ENCODE measurements around the gene CC2D2B.
"Not testable (repeated sequence)": the region's sequence is repeated elsewhere in the genome, so short reads cannot be mapped to it uniquely, and the experiment has no call there.

The CC2D2B gene, protein sequence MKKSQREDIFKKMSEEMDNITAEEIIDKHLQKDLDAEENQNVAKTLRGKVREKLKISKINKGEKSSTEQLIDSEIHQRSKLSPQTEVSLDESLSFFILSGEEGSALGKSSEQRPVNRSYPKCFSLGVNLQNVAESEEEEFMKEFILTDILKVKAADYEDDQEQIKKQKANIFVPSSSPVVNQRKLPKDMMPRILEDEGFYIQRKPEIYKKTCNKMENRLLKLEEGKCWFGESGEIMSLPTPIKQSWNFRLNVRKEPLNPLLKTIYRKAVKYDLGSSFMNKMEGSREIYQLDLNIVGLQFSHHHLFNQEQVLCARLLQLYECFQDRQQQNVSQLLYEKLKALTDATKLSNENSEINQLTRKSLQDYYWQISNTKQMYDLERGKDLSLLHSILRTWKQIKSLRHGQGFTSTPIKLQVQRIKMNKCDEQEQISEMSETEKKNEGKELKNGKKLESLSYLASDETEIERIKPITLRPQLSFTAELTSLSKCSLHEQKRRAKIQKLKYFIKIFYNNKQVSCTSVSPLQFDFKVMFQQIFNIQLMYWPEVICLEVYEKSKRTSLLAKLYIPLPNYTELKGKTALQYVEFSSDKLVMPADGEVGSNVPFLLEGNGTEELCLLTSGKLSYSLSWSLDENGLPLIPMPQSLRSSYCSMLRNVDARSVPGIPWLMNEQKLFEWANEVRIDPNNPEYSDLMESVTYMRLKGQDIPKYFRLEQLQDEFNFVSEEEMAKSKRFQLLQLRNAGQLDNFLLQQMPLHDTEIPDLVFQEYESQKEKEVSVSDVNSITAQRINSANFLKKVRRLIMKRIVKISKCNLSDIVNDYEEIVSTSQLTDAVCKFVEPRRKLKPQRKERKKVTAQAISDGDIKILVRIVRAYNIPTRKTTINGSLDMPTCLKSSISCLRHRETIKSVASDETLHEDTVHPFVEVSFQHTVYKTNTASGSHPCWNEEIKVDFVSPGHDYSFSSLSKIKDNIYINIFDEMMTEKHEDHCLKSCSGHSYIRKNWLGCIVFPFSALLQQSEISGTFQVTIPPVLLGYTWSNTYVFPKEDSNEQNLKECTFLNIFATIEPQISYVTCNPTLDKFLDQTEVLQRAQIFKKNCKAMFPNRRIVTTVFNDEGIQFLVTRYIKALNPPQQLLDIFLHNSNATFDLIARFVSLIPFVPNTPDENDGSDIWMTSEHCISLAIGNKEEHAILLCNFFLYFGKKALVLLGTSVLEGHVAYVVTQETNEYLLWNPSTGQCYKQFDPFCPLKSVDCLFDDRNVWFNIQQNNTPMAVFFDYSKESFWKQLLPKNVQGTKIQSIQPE (N-terminal part only)

DNA sequence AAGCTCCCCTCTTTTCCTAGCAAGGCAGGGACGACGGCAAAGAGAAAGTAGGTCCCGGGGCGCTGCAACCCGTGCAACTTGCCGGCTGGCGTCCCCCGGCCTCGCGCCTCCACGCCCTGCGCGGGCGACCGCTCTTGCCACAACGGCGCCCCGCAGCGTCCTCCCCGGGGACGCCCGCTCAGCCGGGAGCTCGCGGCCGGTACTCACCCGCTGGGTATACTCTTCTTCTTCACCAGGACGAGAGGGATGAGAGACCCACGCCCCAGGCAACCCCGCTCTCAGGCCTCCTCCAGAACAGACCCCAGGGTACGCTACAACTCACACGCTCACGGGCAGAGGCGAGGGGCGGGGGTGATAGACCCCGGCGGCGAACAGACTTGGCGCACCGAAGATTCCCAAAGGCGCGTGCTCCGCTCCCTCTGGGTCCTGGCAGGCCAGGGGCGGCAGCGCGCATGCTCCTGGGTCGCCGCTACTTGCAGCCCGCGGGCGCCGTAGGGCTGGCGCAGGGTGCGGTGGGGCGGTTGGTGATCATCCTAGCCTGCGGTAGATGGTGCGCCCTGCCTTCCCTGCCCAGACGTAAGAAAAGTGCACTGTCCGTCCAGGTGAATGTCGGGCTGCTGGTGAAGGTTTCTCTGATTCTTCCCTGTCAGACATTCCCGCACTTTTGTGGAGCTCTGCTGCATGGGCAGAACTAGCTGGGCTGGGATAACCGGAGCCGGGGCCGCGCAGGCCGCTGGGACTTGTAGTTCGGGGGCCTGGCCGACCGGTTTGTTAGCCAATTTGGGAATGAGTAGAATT lies at the start of gene CC2D2B:
TSS of gene CC2D2B (plus strand) at position 520 of the 798 bp plus-strand sequence. CDS start 3,349 bp downstream, outside the sequence.
- Mint-ChIP-seq H3K9me3 (ENCODE audit: low read depth) (no peaks in the 10 kb centered on the region), H3K36me3 (peaks cover under 1% of the 10 kb centered on the region), H3K4me1 (ENCODE audit: low read depth) (peaks cover 9% of the 10 kb centered on the region), H3K27me3 (no peaks in the 10 kb centered on the region), H3K27ac (peak within 1 kb of the TSS; percentile 90), H3K4me3 (peak within 1 kb of the TSS; percentile 93)

DNA sequence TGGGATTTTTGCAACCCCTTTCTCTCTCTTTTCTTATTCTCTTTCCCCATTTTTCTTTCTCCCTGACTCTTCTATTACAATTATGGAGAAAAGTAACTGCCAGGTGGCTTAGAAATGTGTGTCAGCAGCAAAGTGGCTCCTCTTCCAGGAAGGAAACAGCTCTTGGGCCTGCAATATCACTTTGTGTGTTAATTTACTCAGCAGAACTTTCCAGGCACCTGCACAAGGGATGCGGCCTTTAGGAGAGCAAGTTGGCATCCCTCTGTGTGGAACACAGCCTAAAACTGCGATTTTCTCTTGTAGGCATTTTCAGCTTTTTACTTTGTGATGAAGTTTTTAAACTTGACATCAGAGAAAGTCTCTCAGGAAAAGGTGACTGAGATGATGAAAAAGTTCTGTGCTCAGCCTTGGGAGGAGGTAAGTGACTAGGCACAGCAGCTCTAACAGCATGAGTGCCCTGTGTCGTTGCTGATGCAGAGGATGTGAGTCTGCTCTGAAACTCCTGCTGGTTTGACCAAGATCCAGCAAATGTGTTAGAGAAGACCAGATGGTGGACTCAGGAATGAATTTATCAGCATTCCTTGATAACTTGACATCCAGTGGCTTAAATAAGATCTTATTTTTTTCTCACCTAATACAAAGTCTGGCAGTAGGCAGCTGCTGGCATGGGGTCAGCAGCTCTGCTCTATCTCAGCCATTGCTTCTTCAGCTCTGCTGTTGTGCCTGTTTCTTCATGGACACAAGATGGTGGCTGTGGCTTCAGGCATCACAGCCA lies 47.4 kb upstream of the CC2D2B start:
- H3K4me3 Mint-ChIP-seq = no peak overlapping the region
- no peaks in the 10 kb centered on the region for H3K4me1 Mint-ChIP-seq (ENCODE audit: low read depth)
- H3K27ac Mint-ChIP-seq = no peak overlapping the region
- H3K9me3 Mint-ChIP-seq (ENCODE audit: low read depth) = peaks cover 5% of the 10 kb centered on the region
- peaks cover 6% of the 10 kb centered on the region for H3K27me3 Mint-ChIP-seq
- peaks cover 10% of the 10 kb centered on the region for H3K36me3 Mint-ChIP-seq

DNA sequence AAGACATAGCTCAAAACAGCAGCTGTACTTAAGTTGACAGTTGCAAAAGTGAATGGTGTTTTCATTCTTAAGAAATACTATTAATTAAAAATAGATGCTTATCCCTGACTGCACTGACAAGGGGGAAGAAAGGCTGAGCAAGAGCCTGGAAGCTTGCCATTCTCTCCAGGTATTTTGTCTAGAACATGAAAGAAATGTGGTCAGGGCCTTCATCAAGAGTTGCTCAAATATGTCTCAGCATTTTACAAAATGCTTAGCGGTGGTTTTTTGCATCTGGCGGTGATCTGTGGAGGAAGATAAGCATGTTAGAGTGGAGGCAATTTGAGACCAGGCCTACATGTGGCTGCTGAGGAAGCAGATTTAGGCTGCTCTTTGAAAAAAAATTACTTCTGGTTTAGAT lies 46.4 kb upstream of the CC2D2B start:
- Mint-ChIP-seq H3K27ac (no peak overlapping the region), H3K4me3 (no peak overlapping the region), H3K9me3 (ENCODE audit: low read depth) (no peaks in the 10 kb centered on the region), H3K4me1 (ENCODE audit: low read depth) (no peaks in the 10 kb centered on the region), H3K27me3 (peaks cover 2% of the 10 kb centered on the region), H3K36me3 (peaks cover 5% of the 10 kb centered on the region)

DNA sequence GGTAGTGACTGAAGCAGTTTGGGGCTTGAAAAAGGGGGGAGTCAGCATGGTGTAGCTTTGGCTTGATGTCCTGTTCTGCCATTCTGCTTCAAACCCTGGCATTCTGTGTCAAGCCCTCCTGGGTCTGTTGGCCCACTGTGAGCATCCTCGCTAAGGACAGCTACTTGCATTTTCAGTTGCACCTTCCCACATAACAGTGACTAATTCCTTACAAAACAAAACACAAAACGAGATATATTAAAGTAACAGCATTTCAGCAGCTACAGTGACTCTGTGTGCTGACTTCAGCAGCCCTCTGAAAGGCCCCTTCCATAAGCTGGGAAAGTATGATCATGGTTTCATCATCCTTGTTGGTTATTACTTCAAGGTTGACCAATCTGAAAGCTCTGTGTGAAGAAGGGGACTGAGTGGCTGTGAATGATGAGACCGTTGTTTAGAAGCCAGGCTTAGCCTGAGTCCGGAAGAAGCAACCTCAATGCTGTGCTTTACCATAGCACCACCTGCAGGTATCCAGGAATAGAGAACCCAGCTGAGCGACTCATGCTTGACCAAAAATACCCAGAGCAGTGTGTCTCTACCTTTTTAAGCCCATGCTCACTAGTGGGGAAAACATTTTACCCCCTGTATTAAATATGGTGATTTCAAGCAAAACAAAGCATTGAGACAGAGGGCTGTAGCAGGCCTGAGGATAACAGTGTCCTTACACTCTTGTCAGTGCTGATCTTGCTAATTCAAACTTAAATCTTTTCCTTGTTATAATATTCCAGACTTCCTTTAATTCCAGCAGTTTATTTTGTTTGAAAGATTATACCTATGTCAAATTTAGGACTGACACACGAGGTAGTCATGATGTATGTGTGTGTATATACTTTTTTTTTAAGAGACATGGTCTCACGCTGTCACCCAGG lies 42.6 kb upstream of the CC2D2B start:
- peaks cover 3% of the 10 kb centered on the region for H3K4me1 Mint-ChIP-seq (ENCODE audit: low read depth)
- no peaks in the 10 kb centered on the region for H3K27me3 Mint-ChIP-seq
- H3K9me3 Mint-ChIP-seq (ENCODE audit: low read depth) = no peaks in the 10 kb centered on the region
- peaks cover 5% of the 10 kb centered on the region for H3K36me3 Mint-ChIP-seq
- no peak overlapping the region for H3K4me3 Mint-ChIP-seq
- H3K27ac Mint-ChIP-seq = no peak overlapping the region

DNA sequence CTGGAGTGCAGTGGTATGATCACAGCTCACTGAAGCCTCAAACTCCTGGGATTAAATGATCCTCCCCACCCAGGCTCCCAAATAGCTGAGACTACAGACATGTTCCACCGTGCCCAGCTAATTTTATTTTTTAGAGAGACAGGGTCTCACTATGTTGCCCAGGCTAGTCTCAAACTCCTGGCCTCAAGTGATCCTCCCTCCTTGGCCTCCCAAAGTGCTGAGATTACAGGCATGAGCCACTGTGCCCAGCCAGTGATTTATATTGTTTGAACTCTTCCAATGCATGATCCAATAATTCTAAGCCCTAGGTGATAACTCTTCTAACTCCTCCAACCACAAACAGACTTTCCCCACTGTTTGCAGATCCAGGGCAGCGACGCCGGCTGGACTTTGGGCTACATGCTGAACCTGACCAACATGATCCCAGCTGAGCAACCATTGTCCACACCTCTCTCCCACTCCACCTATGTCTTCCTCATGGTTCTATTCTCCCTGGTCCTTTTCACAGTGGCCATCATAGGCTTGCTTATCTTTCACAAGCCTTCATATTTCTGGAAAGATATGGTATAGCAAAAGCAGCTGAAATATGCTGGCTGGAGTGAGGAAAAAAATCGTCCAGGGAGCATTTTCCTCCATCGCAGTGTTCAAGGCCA lies 41.8 kb upstream of the CC2D2B start:
- H3K4me3 Mint-ChIP-seq = no peak overlapping the region
- peaks cover 9% of the 10 kb centered on the region for H3K36me3 Mint-ChIP-seq

DNA sequence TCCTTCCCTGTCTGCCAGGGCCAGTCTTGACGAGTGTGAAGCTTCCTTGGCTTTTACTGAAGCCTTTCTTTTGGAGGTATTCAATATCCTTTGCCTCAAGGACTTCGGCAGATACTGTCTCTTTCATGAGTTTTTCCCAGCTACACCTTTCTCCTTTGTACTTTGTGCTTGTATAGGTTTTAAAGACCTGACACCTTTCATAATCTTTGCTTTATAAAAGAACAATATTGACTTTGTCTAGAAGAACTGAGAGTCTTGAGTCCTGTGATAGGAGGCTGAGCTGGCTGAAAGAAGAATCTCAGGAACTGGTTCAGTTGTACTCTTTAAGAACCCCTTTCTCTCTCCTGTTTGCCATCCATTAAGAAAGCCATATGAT lies 41.3 kb upstream of the CC2D2B start:
- Mint-ChIP-seq H3K4me3 (no peak overlapping the region), H3K27ac (no peak overlapping the region), H3K27me3 (no peaks in the 10 kb centered on the region), H3K36me3 (peaks cover 9% of the 10 kb centered on the region), H3K4me1 (ENCODE audit: low read depth) (peaks cover 3% of the 10 kb centered on the region), H3K9me3 (ENCODE audit: low read depth) (no peaks in the 10 kb centered on the region)

More for the DNA sequence above, 41.8 kb upstream of the CC2D2B start:
- Mint-ChIP-seq H3K4me1 (ENCODE audit: low read depth) (peaks cover 3% of the 10 kb centered on the region), H3K27me3 (no peaks in the 10 kb centered on the region), H3K9me3 (ENCODE audit: low read depth) (no peaks in the 10 kb centered on the region), H3K27ac (no peak overlapping the region)

DNA sequence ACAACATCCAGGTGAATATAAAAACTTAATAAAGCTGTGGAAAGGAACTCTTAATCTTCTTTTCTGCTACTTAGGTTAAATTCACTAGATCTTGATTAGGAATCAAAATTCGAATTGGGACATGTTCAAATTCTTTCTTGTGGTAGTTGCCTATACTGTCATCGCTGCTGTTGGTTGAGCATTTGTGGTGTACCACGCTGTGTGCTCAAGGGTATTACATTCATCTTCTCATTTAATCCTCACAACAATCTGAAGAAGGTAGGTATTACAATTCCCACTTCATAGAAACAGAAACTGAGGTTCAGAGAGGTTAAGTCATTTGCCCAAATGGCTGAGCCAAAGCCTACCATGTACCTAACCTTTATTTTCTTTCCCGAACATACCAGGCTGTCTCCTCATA lies 39.9 kb upstream of the CC2D2B start:
- Mint-ChIP-seq H3K27ac (no peak overlapping the region), H3K4me1 (ENCODE audit: low read depth) (peaks cover 3% of the 10 kb centered on the region), H3K27me3 (no peaks in the 10 kb centered on the region), H3K4me3 (no peak overlapping the region), H3K36me3 (peaks cover 12% of the 10 kb centered on the region), H3K9me3 (ENCODE audit: low read depth) (no peaks in the 10 kb centered on the region)

DNA sequence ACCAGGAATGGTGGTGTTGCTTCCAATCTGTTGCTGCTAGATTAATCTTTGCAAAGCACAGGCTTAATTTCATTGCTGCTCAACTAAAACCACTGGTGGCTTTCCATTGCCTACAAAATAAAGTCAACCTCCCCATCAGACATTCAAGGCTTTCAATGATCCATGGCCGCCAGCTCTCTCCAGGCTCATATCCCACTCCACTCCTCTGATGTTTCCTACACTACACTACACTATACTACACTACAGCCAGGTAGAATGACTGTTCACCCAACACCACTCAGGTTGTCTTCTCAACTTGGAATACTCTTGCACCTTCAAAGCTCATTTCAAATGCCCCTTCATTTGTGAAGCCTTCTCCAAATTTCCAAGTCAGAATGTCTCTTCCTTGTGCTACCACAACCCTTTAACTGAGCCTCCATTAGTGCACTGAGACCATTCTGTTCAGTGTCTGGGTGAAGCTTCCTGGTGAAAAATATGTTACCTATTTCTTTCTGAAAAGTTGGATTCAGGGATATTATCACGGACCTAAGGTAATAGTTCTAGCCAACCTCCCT lies 35.5 kb upstream of the CC2D2B start:
- H3K36me3 Mint-ChIP-seq = peaks cover 43% of the 10 kb centered on the region
- H3K4me3 Mint-ChIP-seq = no peak overlapping the region
- H3K27ac Mint-ChIP-seq = no peak overlapping the region
- no peaks in the 10 kb centered on the region for H3K9me3 Mint-ChIP-seq (ENCODE audit: low read depth)
- H3K27me3 Mint-ChIP-seq = no peaks in the 10 kb centered on the region
- peaks cover 3% of the 10 kb centered on the region for H3K4me1 Mint-ChIP-seq (ENCODE audit: low read depth)

DNA sequence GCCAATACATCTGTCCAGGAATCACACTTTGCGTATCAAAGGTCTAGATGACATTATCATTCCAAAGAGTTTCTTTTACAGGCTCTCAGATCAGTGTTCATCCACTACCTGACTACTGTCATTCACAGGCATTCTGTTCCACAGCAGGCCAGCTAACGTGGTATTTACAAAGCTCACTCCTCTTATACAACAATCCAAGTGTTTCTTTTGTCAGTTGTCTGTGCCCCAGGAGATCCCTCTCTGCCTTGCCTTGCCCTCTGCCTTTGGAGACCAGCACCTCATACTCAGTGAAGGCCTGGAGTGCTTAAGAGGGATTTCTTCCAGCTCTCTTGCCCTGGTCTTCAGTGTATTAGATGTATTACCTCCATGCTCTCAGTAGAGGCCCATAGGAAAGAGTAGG lies 34.6 kb upstream of the CC2D2B start:
- H3K27me3 Mint-ChIP-seq = no peaks in the 10 kb centered on the region
- no peak overlapping the region for H3K4me3 Mint-ChIP-seq
- H3K27ac Mint-ChIP-seq = no peak overlapping the region
- H3K9me3 Mint-ChIP-seq (ENCODE audit: low read depth) = no peaks in the 10 kb centered on the region
- peaks cover 43% of the 10 kb centered on the region for H3K36me3 Mint-ChIP-seq
- H3K4me1 Mint-ChIP-seq (ENCODE audit: low read depth) = no peaks in the 10 kb centered on the region

DNA sequence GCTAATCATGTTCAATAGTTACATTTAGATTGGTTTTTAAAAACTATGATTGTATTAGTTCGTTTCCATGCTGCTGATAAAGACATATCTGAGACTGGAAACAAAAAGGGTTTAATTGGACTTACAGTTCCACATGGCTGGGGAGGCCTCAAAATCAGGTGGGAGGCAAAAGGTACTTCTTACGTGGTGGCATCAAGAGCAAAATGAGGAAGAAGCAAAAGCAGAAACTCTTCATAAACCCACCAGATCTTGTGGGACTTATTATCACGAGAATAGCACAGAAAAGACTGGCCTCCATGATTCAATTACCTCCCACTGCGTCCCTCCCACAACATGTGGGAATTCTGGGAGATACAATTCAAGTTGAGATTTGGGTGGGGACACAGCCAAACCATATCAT lies 34.1 kb upstream of the CC2D2B start:
- no peaks in the 10 kb centered on the region for H3K4me1 Mint-ChIP-seq (ENCODE audit: low read depth)
- no peaks in the 10 kb centered on the region for H3K9me3 Mint-ChIP-seq (ENCODE audit: low read depth)
- no peak overlapping the region for H3K4me3 Mint-ChIP-seq
- peaks cover 43% of the 10 kb centered on the region for H3K36me3 Mint-ChIP-seq
- H3K27ac Mint-ChIP-seq = no peak overlapping the region
- H3K27me3 Mint-ChIP-seq = no peaks in the 10 kb centered on the region

DNA sequence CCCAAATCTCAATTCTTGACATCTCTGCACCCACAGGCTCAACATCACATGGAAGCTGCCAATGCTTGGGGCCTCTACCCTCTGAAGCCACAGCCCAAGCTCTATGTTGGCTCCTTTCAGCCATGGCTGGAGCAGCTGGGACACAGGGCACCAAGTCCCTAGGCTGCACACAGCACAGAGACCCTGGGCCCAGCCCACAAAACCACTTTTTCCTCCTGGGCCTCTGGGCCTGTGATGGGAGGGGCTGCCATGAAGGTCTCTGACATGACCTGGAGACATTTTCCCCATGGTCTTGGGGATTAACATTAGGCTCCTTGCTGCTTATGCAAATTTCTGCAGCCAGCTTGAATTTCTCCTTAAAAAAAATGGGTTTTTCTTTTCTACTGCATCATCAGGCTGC lies 33.0 kb upstream of the CC2D2B start:
- peaks cover 44% of the 10 kb centered on the region for H3K36me3 Mint-ChIP-seq
- H3K4me3 Mint-ChIP-seq; H3K27ac Mint-ChIP-seq; H3K4me1 Mint-ChIP-seq (ENCODE audit: low read depth); H3K27me3 Mint-ChIP-seq; H3K9me3 Mint-ChIP-seq (ENCODE audit: low read depth): not testable (repeated sequence)

DNA sequence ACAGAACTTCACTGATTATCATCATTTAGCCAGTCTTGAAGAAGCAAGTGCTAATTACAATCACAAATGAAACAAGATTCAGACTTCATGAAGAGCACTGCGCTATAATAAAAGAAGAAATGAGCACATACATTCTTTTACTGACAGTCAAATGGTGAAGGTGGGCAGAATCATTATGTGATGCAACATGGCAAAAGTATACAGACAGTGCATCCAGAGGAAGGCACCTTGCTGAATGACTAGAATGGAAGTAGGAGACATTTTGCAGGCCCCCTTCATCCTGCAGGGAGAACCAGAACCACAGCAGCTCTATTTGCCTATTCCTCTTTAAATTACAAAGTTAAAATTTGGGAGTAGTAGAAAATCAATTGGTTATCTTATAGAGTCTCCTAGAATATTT lies 31.0 kb upstream of the CC2D2B start:
- no peak overlapping the region for H3K4me3 Mint-ChIP-seq
- no peak overlapping the region for H3K27ac Mint-ChIP-seq
- H3K4me1 Mint-ChIP-seq (ENCODE audit: low read depth) = no peaks in the 10 kb centered on the region
- H3K27me3 Mint-ChIP-seq = no peaks in the 10 kb centered on the region
- no peaks in the 10 kb centered on the region for H3K9me3 Mint-ChIP-seq (ENCODE audit: low read depth)
- peaks cover 45% of the 10 kb centered on the region for H3K36me3 Mint-ChIP-seq

All from activated naive CD8-positive, alpha-beta T cell (primary cell).